SKM-1 (cell line): ENCODE measurements around the gene FLAD1.
"Not testable (repeated sequence)": the region's sequence is repeated elsewhere in the genome, so short reads cannot be mapped to it uniquely, and the experiment has no call there.

Source experiments
- DNase-seq: peaks from one replicate; lab custom pipeline; 2025; ENCODE audit not compliant: unreplicated experiment; lab: John Stamatoyannopoulos, UW

FLAD1 gene

GRCh38 chr1:154988058-154988954 lies 5.2 kb downstream of the FLAD1 start:
- no peak for DNase-seq

DNA sequence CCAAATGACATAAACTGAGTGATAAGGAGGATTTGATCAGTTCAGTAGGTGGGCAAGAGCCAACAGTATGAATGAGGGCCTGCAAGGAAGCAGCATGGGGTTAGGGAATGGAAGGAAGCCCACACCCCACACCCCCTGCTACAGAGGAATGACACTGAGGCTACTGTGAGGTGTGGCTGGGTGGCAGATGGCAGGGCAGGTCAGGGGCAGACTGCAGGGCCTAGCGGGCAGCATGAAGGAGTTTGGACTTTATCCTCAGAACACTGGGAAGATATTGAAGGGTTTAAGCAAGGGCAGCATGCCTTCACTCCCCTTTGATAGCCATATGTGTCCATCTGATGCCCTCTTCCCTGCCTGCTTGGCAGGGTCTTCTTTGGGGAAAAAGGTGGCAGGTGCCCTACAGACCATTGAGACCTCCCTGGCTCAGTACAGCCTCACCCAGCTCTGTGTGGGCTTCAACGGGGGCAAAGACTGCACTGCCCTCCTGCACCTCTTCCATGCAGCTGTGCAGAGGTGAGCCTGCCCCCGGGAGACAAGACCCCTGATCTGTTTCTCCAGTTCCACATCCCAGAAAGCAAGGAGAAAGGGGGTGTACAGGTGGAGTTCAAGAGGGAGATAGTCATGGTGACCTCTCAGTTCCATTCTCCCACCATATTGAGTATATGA lies 6.2 kb downstream of the FLAD1 start:
- DNase-seq: no peak

- DNase-seq: no peak
Measured at GRCh38 chr1:154990276-154990675, 7.1 kb downstream of the FLAD1 start.

DNA sequence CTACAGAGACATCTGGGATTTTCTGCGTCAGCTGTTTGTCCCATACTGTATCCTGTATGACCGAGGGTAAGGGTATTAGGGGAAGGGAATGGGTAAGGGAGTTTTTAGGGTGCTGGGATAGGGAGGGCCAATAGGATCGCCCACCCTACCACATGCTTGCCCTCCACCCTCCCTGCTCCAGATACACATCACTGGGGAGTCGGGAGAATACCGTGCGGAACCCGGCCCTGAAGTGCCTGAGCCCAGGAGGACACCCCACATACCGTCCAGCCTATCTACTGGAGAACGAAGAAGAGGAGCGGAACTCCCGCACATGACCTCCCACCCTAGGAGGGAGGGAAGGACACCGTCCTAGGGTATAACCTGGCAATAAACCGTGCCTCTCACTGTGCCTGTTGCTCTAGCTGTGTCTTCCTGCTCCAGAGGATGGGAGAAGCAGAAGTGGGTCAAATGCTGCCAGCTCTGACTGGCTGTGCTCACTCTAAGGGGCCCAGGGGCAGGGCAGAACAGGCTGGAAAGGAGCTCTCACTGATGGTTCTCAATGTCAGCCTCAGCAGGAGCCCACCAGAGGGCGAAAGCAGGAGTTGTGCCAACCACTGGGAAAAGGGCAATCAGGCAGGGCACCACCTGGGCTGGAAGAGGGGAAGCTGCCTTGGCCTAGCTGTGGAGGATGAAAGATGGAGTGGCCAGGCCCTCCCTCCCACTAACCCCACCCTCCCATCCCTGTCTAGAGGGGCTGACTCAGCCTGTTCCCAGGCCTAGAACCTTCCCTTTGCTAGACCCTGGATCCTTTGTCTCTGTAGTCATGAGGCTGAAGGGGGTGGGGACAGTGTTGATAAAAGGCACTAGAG lies 9.8 kb downstream of the FLAD1 start:
- no peak for DNase-seq

DNA sequence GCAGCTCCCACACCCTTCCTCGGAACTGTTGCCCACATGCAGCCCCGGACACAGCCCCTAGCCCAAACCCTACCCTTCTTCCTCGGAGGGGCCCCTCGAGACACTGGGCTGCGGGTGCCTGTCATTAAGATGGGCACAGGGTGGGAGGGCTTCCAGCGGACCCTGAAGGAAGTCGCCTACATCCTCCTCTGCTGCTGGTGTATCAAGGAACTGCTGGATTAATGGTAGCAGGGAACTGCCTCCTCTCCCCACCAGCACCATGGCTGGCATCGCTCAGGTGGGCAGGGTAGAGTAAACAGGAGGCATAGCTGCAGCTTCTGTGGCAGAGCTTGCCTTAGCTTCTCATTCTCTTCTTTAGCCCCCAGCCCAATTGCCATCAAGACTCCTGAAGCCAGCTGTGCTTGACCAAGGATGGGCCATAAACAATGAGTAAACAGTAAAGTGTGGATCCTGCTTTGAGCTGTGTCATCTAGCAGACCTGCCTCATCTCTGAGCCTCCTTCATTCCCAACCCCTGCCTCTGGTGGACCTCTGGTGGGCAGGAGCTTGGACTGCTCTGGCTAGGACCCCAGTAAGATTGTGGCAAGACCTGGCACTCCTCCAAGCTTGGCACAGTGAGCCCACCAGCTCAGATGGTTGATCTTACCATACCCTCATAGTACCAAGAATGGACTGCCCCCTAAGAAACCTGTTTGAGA lies 10.6 kb downstream of the FLAD1 start, which contains the start of gene LENEP:
LENEP (plus strand) TSS at position 15 of the 697 bp plus-strand sequence; CDS start at position 37, 22 bp downstream.
- no peak for DNase-seq

- no peak for DNase-seq
Measured at GRCh38 chr1:154994269-154994587, 11.1 kb downstream of the FLAD1 start.

DNA sequence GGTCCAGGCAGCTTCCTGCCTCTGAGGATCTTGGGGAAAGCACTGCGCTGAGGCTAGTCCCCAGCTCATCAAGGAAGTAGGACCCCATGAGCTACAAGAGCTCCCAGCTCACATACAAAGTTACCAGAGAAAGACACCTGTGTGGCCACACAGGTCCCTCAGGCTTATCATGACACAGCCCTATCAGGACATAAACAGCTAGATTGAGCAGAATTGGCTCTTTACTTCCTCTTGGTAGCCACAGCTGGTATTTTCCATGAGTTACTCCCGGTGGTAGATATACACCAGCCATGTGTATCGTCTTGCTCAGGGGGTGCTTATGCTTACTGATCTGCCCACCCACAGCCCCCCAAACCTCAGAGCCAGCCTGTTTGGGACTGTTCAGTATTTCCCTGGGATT lies 11.4 kb downstream of the FLAD1 start:
- no peak for DNase-seq

DNA sequence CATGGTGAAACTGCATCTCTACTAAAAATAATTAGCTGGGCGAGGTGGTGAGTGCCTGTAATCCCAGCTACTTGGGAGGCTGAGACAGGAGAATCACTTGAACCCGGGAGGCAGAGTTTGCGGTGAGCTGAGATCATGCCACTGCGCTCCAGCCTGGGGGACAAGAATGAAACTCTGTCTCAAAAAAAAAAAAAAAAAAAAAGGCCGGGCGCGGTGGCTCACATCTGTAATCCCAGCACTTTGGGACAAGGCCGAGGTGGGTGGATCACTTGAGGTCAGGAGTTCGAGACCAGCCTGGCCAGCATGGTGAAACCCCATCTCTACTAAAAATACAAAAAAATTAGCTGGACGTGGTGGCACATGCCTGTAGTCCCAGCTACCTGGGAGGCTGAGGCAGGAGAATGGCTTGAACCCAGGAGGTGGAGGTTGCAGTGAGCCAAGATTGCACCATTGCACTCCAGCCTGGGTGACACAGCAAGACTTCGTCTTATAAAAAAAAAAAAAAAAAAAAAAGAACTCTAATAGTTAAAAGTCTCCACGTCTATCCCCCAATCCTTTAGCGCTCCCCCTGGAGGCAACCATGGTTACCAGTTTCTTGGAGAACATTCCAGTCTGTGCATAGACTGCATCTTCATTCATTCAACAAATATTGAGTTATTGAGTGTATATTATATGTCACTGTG lies 12.3 kb downstream of the FLAD1 start:
- DNase-seq: not testable (repeated sequence)

GRCh38 chr1:154996966-154997701 lies 14.0 kb downstream of the FLAD1 start:
- peak; percentile 73 for DNase-seq

DNA sequence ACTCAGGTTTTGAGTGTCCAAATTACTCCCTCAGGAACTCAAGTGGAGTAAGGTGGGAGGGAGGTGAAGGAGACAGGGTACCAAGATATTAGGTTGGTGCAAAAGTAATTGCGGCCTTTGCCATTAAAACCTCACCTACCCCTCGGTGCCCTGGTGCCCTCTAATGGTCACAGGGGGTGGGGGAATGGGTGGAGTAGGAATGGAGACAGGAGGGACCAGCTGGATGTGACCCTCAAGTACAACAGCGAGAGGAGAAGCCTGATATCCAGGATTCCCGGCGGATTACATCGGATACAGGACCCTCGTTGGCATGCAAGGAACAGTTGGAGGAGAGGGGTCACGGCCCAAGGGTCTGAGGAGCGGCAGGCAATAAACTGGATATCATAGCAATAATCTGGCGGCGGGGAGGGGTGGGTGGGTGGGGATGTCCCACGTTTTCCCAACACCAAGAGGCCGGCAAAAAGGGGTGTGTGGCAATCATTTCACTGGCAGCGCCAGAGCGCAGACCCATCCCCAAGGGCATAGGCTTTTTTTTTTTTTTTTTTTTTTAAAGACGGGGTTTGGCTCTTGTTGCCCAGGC lies 15.1 kb downstream of the FLAD1 start:
- DNase-seq: no peak

GRCh38 chr1:154998818-154999570 lies 15.8 kb downstream of the FLAD1 start:
- peak; percentile 90 for DNase-seq

- no peak for DNase-seq
Measured at GRCh38 chr1:154999571-155000410, 16.6 kb downstream of the FLAD1 start.

GRCh38 chr1:155000411-155000725 lies 17.2 kb downstream of the FLAD1 start:
- no peak for DNase-seq

GRCh38 chr1:155000726-155001424 lies 17.7 kb downstream of the FLAD1 start:
- DNase-seq: peak; percentile 96

- DNase-seq: no peak
Measured at GRCh38 chr1:155001425-155001674, 18.2 kb downstream of the FLAD1 start.

DNA sequence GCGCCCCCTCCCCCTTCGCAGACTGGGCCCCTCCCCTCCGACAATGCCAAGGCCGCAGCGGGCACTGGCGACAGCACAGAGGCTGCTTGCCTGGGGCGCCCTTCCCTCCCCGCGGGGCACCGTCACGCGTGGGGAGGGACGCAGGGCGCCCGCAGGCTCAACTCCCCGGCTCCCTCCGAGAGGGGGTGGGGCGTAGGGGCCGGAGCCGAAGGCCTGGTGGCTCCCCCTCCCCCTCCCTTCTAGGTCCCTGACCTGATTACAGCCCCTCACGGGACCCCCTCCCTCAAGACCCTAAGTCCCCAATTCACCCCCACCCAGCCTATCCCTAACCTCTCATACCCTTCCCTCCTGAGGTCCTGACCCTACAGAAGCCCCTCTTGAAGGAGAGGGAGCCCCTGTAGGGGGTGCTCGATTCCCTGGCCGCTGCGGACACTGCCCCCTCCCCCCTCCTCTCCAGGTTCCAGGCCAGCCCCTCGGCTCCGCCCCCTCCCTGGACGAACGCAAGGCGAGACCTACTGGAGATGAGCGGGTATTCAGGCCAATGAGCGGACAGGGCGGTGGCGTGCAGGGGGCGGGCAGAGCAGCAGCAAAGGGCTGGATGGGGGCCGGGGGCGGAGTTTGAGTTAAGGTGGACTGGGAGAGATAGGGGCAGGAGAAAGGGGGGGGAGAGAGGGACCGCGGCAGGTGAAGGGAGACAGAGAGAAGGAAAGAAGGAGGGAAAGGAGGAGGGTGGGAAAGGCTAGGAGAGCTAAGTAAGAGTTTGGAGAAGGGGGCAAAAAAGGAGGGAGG lies 18.7 kb downstream of the FLAD1 start:
- peak; percentile 100 for DNase-seq
